HepG2 (cell line): ENCODE data around the gene FOXRED2.

Source experiments
- DNMT1 ChIP-seq: sonication (generic); formaldehyde crosslinking; IDR thresholded peaks from 2 replicates; pipeline ENCODE4 v1.5.1; 2020; ENCODE audit warnings: mild to moderate bottlenecking, missing genetic modification reagents
- ZEB1 ChIP-seq: IDR thresholded peaks from 2 replicates; pipeline ENCODE4 v1.6.1; 2012; ENCODE audit warnings: mild to moderate bottlenecking, low read depth, inconsistent platforms; ENCODE audit not compliant: insufficient replicate concordance
- ZNF572 ChIP-seq: sonication (generic); formaldehyde crosslinking; IDR thresholded peaks from 2 replicates; pipeline ENCODE4 v1.5.1; 2020; ENCODE audit warnings: mild to moderate bottlenecking, missing genetic modification reagents
- ZNF776 ChIP-seq: sonication (generic); formaldehyde crosslinking; IDR thresholded peaks from 2 replicates; pipeline ENCODE4 v1.4.0; 2020; ENCODE audit warnings: mild to moderate bottlenecking, missing genetic modification reagents

DNA sequence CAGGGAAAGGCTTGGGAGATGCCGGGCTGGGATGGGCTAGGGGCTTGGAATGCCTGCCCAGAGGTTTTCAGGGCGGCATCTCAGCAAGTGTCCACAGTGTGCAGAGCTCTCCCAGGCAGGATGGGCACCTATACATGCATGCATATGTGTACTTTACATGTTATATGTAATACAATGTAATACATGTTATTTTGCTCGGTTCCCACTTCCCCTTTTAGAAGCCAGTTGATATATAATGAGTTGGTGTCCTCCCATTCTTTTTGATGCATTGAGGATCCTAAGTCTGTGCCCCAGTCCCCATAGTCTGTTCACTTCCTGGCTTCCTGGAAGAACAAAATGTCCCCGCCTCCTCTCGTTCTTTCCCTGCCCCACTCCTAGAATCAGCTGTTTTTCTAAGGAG lies 42.2 kb upstream of the FOXRED2 start:
- no peak for TF ChIP-seq ZEB1
- no peak for TF ChIP-seq ZNF776 (CRISPR knock-in tag)
- TF ChIP-seq DNMT1 (CRISPR knock-in tag) = no peak
- TF ChIP-seq ZNF572 (CRISPR knock-in tag) = no peak
